DMS153 treated with DMSO at 0.1 percent for 48 hours (cell line): ENCODE measurements around the gene EXOC8.
A peak's percentile ranks its signal among the peaks of the same experiment; 100 is the strongest.

Source experiments
- DNase-seq: peaks from one replicate; lab custom pipeline; 2025; ENCODE audit not compliant: unreplicated experiment; lab: John Stamatoyannopoulos, UW

Gene EXOC8

GRCh38 chr1:231337472-231338269 is at the start of gene EXOC8:
Gene EXOC8, minus strand, starts transcription at chr1:231337852. Its CDS starts 107 bp downstream, at chr1:231337745.
- peak; percentile 99 for DNase-seq

DNA sequence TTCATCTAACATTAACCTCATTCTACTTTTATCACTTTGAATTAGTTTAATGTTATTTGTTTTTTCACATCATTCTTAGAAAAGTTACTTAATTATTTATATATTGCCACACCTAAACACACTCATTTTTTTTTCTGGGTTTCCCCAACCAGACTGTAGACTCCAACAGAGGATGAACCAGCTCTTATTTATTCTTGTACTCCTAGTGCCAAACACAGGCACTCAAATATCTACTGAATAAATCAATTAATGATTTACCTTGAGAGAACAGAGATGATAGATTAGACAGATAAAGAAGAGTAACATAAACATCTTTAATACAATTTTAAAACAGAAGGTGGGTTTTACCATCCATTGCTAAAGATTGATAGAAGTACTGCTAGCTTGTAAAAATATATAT is 48.8 kb upstream of the EXOC8 start:
- no peak for DNase-seq

DNA sequence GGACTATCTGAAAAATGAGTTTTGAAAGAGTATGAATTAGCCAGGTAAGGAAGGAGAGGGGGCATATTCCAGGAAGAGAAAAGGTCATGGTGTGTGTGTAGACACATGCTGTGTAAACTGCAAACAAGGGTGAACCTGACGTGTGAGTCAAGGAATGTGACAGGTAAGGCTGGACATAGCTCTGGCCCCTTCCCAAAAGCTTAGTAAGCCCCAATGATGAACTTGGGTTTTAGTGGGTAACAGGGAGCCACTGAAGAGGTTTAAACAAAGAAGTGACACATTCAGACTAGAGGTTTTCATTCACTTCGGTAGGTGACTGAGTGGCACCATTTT is 47.7 kb upstream of the EXOC8 start:
- no peak for DNase-seq

DNA sequence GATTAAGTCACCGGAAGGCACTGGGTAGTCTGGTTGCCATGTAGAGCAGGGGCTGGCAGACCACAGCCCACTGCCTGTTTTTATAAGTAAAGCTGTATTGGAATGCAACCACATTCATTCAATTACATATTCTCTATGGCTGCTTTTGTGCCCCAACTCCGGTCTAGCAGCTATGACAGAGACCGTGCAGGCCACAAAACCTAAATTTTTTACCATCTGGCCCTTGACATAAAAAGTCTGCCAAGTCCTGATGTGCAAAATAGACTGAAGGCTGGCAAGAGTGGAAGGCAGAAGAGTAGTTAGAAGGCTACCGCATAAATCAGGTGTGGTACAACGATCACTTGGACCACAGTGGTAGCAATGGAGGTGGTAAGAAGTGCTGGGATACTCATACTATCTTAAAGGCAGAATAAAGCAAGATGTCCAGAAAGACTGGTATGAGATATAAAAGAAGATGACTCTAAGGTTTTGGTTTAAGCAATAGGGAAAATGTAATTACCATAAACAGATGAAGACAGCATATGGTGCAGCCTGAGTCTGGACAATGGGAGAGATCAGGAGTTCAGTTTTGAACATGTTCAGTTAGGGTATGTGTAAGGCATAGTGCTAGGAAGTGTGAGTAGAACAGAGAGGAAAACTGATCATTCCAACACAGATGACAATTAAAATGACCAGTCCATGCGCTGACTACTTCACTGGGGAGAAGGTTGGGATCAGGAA is 47.2 kb upstream of the EXOC8 start:
- no peak for DNase-seq

DNA sequence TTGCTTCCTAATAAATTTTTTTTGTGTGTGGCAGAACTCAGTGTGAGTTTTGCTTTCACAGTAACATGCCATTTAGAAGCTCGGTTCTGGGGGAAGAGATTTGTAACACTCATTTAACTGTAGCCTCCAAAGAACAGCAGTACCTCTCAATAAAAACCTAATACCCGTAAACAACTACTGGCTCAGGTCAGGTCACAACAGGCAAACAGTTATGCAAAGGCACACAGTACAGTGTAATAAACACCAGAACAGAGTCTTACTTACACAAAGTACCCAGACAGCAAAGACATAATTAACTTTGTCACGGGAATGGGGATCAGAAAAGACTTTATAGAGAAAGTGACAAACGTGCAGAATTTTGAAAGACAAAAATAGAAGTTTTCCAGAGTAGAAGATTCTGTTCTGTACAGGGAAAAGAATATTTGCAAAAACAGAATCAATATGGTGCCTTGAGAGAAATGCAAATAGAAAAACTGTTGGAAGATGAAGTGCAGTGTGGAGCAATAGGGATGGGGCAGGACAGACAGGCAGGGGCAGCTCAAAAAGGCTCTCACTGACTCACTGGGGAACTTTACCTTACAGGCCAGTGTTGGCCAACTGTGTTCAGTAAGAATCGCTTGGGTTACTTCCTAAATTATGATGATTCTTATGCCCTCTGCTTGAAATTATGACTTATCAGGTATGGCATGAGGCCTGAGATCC is 45.7 kb upstream of the EXOC8 start:
- DNase-seq, result no peak

- no peak for DNase-seq
Observed at GRCh38 chr1:231382426-231382825, 44.8 kb upstream of the EXOC8 start.

DNA sequence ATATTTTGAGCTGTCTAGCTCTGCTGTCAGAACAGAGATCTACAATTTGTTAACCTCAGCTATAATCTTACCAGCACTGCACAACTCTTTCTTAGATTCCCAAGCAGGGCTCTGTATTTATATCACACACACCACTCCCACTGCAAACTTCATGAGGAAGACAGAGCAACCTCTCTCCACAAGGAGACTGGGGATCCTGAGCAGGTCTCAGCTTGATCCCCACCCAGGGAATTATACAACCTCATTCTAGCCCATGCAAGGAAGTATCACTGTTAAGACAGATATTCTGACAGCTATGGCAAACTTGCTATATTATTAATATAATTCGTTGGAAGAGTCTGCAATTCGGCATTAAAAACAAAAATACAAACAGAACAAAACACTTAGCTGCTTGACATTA is 44.1 kb upstream of the EXOC8 start:
- DNase-seq, result no peak

- no peak for DNase-seq
Observed at GRCh38 chr1:231376875-231377549, 39.4 kb upstream of the EXOC8 start.

DNA sequence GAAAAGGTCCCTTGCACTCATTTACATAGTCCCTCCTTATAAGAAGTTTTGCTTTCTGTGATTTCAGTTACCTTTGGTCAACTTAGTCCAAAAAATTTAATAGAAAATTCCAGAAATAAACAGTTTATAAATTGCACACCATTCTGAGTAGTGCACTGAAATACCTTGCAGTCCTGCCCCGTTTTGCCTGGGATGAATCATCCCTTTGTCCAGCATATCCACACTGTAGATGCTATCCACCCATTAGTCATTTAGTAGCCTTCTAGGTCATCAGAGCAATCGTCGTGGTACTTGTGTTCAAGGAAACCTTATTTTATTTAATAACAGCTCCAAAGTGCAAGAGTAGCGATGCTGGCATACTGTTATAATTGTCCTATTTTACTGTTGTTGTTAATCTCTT is 38.4 kb upstream of the EXOC8 start:
- no peak for DNase-seq

GRCh38 chr1:231374394-231374793 is 36.7 kb upstream of the EXOC8 start:
- no peak for DNase-seq

GRCh38 chr1:231372501-231372900 is 34.8 kb upstream of the EXOC8 start:
- DNase-seq, result no peak

- no peak for DNase-seq
Observed at GRCh38 chr1:231369282-231369681, 31.6 kb upstream of the EXOC8 start.

DNA sequence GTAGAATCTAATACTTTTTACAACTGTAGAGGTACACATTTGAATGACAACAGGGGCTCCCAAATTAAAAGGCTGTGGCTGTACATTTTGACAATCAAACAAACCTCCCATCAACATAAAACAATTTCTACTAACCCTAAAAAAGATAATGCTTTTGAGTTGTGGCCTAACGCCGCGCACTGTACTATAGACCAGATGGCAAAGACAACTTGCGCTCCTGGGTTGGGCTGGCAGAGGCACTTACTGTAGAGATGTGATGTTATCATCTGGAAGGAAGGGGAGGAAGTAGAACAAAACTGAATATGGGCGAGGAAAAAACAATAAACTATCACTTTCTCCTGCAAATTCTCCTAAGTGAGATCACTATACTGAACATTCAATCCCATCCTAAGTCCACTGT is 26.5 kb upstream of the EXOC8 start:
- no peak for DNase-seq

- DNase-seq, result no peak
Observed at GRCh38 chr1:231363624-231364023, 26.0 kb upstream of the EXOC8 start.

DNA sequence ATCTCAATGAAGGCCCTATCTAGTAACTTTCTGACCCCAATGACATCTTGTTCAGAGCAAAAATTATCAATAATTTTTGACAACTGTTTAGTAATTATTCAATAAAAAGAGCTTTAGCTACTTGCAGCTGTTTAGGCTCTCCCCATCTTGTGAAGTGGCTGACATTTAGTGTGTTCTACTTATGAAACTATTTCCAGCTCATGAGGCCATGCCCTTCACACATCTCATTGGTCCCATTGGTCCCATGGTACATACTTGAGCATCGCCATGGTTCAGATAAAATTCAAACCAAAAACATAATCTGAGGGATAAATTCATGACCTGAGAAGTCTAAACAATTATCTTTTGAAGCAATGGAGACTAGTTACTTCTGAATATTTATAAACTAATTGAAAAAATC is 24.7 kb upstream of the EXOC8 start:
- no peak for DNase-seq

- no peak for DNase-seq
Observed at GRCh38 chr1:231359113-231359512, 21.5 kb upstream of the EXOC8 start.

- peak; percentile 83 for DNase-seq
Observed at GRCh38 chr1:231357831-231358354, 20.2 kb upstream of the EXOC8 start.

DNA sequence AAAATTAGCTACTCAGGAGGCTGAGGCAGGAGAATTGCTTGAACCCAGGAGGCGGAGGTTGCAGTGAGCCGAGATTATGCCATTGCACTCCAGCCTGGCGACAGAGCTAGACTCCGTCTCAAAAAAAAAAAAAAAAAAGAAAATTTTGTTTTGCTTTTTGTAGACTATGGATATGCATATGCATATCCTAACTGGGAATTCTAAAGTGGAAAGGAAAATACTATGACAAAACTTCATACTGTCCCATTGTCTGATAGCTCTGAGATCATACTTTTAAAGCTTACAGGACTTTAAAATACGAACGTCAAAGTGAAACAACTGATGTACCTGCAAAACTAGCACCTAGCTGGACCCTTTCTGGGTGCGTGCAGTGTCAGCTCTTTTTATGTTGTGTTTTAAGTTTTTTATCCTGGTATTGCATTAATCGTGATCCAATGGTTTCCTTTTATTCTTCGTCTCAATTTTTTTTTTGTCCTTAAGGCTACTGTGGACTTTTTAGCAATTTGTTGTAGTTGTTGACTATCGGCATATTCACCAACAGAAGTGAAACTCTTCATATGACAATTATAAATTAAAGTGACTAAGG is 19.6 kb upstream of the EXOC8 start:
- DNase-seq, result no peak

DNA sequence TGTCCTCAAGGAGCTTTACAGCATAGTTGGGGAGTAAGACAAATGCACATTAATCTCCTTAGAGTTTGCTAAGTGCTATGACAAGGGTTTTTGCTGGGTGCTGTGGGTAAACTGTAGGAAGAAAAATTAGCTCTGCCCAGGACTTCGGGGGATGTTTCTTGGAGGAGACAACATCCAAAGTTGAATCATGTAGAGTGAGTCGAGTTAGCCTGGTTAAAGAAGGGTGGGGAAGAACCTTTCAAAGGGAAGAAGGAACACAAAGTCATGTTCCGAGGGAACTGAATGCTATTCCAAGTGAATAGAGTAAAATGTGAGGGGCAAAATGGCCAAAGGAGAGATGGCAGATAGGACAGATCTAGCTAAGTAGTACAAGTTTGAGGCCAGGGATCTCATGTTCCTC is 17.5 kb upstream of the EXOC8 start:
- DNase-seq, result no peak

- DNase-seq, result no peak
Observed at GRCh38 chr1:231354330-231355020, 16.8 kb upstream of the EXOC8 start.
